T-helper 17 cell (primary cell): ENCODE data around the gene IDUA. TPM values are rescaled to one million over a fixed set of nuclear protein-coding genes. Genes with fewer than 3 reads are reported as not detected.

Experiments
- ATAC-seq: fragments of 150-1000 bp; cut with Tn5 transposase; 2 replicates; pipeline ENCODE4 v1.10.0; 2021; ENCODE audit warnings: mild to moderate bottlenecking, moderate library complexity
- DNase-seq, 3 donors: peaks; one replicate each; pipeline versions ENCODE4 v3.0.0 to v3.0.0-alpha.2; 2020 to 2021
- H3K9me3 ChIP-seq: one replicate; pipeline ENCODE4 v1.7.0; 2013; ENCODE audit warnings: low read length, mild to moderate bottlenecking; ENCODE audit not compliant: control insufficient read depth, poor library complexity, severe bottlenecking
- H3K27ac Mint-ChIP-seq: one replicate; pipeline ENCODE4 v1.8.0; 2022; ENCODE audit warnings: mild to moderate bottlenecking, moderate library complexity, mixed read lengths
- H3K27me3 Mint-ChIP-seq: one replicate; pipeline ENCODE4 v1.8.0; 2022; ENCODE audit warnings: mixed read lengths
- H3K36me3 Mint-ChIP-seq: one replicate; pipeline ENCODE4 v1.8.0; 2022; ENCODE audit warnings: low read depth, mixed read lengths
- H3K4me1 Mint-ChIP-seq: one replicate; pipeline ENCODE4 v1.8.0; 2022; ENCODE audit warnings: mild to moderate bottlenecking, mixed read lengths
- H3K4me3 Mint-ChIP-seq: one replicate; pipeline ENCODE4 v1.8.0; 2022; ENCODE audit warnings: mild to moderate bottlenecking, moderate library complexity, mixed read lengths
- total RNA-seq, 4 donors: library from RNA in 2 of 4; stranded (reverse) in 2 of 4; gene quantifications; one replicate each; pipeline ENCODE4 v1.2.3 and lab custom pipeline; 2022 to 2026

Gene IDUA
- total RNA-seq, 2 donors from 2014 or later, result 56.9 to 58.6 TPM

- DNase-seq (no peak), ATAC-seq (no peak)
- no peaks in the 10 kb centered on the region for H3K9me3 ChIP-seq
- peaks cover 2% of the 10 kb centered on the region for H3K4me1 Mint-ChIP-seq
- no peaks in the 10 kb centered on the region for H3K36me3 Mint-ChIP-seq
- no peaks in the 10 kb centered on the region for H3K27me3 Mint-ChIP-seq
- no peak overlapping the region for H3K4me3 Mint-ChIP-seq
- no peak overlapping the region for H3K27ac Mint-ChIP-seq
Observed at GRCh38 chr4:959338-960139, 27.3 kb upstream of the IDUA start.

GRCh38 chr4:960140-960635 lies 26.7 kb upstream of the IDUA start:
- Mint-ChIP-seq H3K4me1 (peaks cover 2% of the 10 kb centered on the region), H3K27me3 (no peaks in the 10 kb centered on the region), H3K36me3 (no peaks in the 10 kb centered on the region), H3K27ac (no peak overlapping the region), H3K4me3 (no peak overlapping the region)
- ATAC-seq (no peak), DNase-seq (no peak)
- H3K9me3 ChIP-seq, result no peaks in the 10 kb centered on the region

- no peaks in the 10 kb centered on the region for H3K9me3 ChIP-seq
- Mint-ChIP-seq H3K4me1 (peaks cover 2% of the 10 kb centered on the region), H3K27ac (no peak overlapping the region), H3K4me3 (no peak overlapping the region), H3K27me3 (no peaks in the 10 kb centered on the region), H3K36me3 (no peaks in the 10 kb centered on the region)
- no peak for DNase-seq
- no peak for ATAC-seq
Observed at GRCh38 chr4:960636-961350, 26.1 kb upstream of the IDUA start.

GRCh38 chr4:961351-962230 lies 25.3 kb upstream of the IDUA start:
- no peak overlapping the region for H3K4me3 Mint-ChIP-seq
- no peak for DNase-seq
- H3K27me3 Mint-ChIP-seq, result no peaks in the 10 kb centered on the region
- H3K27ac Mint-ChIP-seq, result no peak overlapping the region
- no peaks in the 10 kb centered on the region for H3K9me3 ChIP-seq
- peaks cover 2% of the 10 kb centered on the region for H3K4me1 Mint-ChIP-seq
- no peaks in the 10 kb centered on the region for H3K36me3 Mint-ChIP-seq
- ATAC-seq, result no peak

- ATAC-seq (no peak), DNase-seq (no peak)
- no peaks in the 10 kb centered on the region for H3K36me3 Mint-ChIP-seq
- no peaks in the 10 kb centered on the region for H3K4me1 Mint-ChIP-seq
- no peak overlapping the region for H3K4me3 Mint-ChIP-seq
- no peaks in the 10 kb centered on the region for H3K27me3 Mint-ChIP-seq
- no peaks in the 10 kb centered on the region for H3K9me3 ChIP-seq
- H3K27ac Mint-ChIP-seq, result no peak overlapping the region
Observed at GRCh38 chr4:962231-963208, 24.3 kb upstream of the IDUA start.

GRCh38 chr4:963276-964225 lies 23.3 kb upstream of the IDUA start:
- ATAC-seq (no peak), DNase-seq (no peak)
- no peak overlapping the region for H3K27ac Mint-ChIP-seq
- no peaks in the 10 kb centered on the region for H3K9me3 ChIP-seq
- H3K4me1 Mint-ChIP-seq, result no peaks in the 10 kb centered on the region
- H3K4me3 Mint-ChIP-seq, result no peak overlapping the region
- no peaks in the 10 kb centered on the region for H3K27me3 Mint-ChIP-seq
- no peaks in the 10 kb centered on the region for H3K36me3 Mint-ChIP-seq

GRCh38 chr4:964346-965025 lies 22.4 kb upstream of the IDUA start:
- no peak for ATAC-seq
- no peak for DNase-seq

GRCh38 chr4:965048-965765 lies 21.6 kb upstream of the IDUA start:
- no peaks in the 10 kb centered on the region for H3K27me3 Mint-ChIP-seq
- H3K4me3 Mint-ChIP-seq, result no peak overlapping the region
- no peak for DNase-seq
- no peaks in the 10 kb centered on the region for H3K4me1 Mint-ChIP-seq
- H3K27ac Mint-ChIP-seq, result no peak overlapping the region
- no peaks in the 10 kb centered on the region for H3K36me3 Mint-ChIP-seq
- no peaks in the 10 kb centered on the region for H3K9me3 ChIP-seq
- ATAC-seq, result no peak

More at GRCh38 chr4:964346-965025, 22.4 kb upstream of the IDUA start:
- no peak overlapping the region for H3K27ac Mint-ChIP-seq
- H3K9me3 ChIP-seq, result no peaks in the 10 kb centered on the region
- no peak overlapping the region for H3K4me3 Mint-ChIP-seq
- H3K36me3 Mint-ChIP-seq, result no peaks in the 10 kb centered on the region
- H3K4me1 Mint-ChIP-seq, result no peaks in the 10 kb centered on the region
- H3K27me3 Mint-ChIP-seq, result no peaks in the 10 kb centered on the region

GRCh38 chr4:965766-966134 lies 21.1 kb upstream of the IDUA start:
- no peaks in the 10 kb centered on the region for H3K9me3 ChIP-seq
- Mint-ChIP-seq H3K27ac (no peak overlapping the region), H3K4me3 (no peak overlapping the region), H3K27me3 (no peaks in the 10 kb centered on the region), H3K4me1 (peaks cover 2% of the 10 kb centered on the region), H3K36me3 (no peaks in the 10 kb centered on the region)
- no peak for ATAC-seq
- DNase-seq, result no peak

- Mint-ChIP-seq H3K27ac (no peak overlapping the region), H3K36me3 (no peaks in the 10 kb centered on the region), H3K4me3 (no peak overlapping the region), H3K27me3 (no peaks in the 10 kb centered on the region), H3K4me1 (peaks cover 6% of the 10 kb centered on the region)
- no peak for DNase-seq
- ATAC-seq, result no peak
- no peaks in the 10 kb centered on the region for H3K9me3 ChIP-seq
Observed at GRCh38 chr4:966266-967112, 20.4 kb upstream of the IDUA start.
